GM12873 (cell line): Measurements from ENCODE around the gene AGMO.

ENCODE experiments used
- TF ChIP-seq, protein P1 (sequence below): IDR thresholded peaks from 2 replicates; pipeline ENCODE4 v1.5.1; 2012; ENCODE audit warnings: low read depth, mild to moderate bottlenecking, moderate library complexity, low read length, control low read depth; ENCODE audit not compliant: insufficient read depth; ENCODE audit errors: missing control alignments

AGMO gene

DNA sequence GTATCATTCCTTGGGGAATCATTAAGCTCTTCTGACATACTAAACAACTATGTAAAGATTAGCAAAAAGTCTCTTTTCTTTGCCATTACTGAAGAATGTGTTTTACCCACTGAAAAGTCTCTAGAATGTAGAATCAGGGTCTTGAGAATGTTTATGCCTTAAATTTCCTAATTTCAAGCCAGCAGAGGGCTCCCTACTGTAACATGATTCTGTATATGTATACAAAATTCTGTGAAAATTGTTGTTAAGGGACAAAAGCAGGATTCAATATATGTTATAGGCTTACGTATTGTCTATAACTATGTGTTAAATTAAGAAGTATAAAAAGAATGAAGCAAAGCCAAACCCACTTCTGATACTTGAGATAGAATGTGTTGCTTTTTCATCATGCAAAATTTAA lies 362.3 kb downstream of the AGMO start:
- TF ChIP-seq, protein P1, sequence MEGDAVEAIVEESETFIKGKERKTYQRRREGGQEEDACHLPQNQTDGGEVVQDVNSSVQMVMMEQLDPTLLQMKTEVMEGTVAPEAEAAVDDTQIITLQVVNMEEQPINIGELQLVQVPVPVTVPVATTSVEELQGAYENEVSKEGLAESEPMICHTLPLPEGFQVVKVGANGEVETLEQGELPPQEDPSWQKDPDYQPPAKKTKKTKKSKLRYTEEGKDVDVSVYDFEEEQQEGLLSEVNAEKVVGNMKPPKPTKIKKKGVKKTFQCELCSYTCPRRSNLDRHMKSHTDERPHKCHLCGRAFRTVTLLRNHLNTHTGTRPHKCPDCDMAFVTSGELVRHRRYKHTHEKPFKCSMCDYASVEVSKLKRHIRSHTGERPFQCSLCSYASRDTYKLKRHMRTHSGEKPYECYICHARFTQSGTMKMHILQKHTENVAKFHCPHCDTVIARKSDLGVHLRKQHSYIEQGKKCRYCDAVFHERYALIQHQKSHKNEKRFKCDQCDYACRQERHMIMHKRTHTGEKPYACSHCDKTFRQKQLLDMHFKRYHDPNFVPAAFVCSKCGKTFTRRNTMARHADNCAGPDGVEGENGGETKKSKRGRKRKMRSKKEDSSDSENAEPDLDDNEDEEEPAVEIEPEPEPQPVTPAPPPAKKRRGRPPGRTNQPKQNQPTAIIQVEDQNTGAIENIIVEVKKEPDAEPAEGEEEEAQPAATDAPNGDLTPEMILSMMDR, result no peak

DNA sequence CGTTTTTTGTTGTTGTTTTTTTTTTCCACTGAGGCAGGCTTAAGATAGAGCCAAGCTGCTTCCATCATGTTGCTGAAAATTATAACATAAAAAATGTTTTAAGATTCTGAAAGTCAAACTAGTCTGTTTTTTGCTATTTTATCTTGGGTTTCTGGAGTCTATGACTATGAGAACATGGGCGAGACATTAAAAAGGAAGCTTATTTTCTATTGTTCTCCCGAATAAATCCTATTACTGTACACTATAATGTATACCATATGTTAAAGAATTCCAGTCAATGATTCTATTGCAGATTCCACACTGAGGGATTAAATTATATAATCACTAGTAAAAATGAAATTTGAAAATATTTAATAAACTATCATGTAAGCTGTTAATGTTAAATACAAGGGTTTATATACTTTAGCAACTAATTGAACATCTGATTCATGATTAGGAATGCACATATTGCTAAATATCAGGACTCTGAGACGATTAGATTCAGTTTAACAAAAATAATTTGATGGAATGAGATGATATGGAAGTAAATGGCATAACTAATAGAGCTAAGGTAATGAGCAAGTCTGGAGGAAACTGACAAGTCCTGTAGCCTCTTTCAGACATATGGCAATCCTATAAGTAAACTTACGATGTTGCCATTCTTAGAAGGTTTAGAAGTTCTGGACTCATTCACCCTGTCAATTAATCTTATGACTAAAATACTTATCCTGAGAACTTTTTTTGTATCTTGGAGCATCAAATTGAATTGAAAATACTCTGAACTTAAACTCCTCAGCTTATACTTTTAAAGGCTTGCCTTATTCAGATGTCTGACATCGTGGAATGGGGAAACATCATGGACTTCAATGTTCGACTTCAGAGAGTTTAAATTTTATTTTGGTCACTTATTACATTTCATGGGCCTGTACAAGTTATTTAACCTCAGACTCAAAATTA lies 364.5 kb downstream of the AGMO start:
- TF ChIP-seq, protein P1, result no peak

DNA sequence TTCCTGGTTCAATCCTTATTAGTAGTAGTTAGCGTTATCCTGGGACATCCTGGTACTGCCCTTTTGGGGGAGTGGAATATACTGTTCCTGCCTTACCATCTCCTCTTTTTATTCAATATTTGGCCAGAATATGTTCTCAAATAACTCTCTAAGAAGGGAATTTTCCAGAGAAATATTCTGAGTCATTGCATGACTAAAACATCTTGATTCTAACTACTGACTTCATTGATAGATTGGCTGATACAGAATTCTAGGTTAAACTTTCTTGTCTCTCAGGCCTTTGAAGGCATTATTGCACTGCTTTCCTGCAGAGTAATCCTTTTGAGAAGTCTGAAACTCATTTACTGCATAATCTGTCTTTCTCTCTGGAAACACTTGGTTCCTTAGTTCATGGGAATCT lies 383.8 kb downstream of the AGMO start:
- TF ChIP-seq, protein P1, result no peak

DNA sequence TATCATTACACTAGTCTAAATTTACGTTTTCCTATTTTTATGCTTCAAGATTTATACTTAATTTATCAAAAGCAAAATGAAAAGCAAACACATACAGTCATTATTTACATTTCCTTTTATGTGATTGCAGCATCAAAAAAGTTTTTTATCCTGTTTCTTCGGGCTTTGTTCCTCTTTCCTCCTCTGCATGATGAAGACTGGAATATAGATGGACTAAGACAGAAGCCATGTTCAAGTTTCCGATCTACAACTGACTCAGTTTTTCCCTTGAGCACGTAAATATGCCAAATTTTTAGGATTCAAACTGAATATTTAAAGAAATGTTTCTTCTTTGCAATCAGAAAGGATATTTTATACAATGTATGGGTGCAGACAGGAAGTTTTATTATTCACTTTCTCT lies 385.7 kb downstream of the AGMO start:
- TF ChIP-seq, protein P1, result no peak

DNA sequence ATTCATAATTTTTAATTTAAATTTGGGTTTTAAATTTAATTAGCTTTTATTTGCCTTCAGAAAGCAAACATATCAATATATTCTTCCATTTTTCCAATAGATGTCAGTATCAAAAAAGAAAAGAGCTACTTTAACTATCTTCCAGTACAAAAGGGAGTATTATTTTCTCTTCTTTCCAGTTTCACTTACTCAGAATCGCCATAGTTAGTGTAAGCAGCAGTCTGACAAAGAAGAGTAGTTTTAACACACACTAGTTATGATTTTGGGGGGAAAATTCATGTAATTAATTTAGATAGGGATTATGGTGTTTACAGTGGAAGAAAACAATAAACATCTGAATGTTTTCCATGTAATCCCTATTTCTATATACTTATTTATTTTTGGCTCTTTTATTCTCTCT lies 386.7 kb downstream of the AGMO start:
- TF ChIP-seq, protein P1, result no peak

DNA sequence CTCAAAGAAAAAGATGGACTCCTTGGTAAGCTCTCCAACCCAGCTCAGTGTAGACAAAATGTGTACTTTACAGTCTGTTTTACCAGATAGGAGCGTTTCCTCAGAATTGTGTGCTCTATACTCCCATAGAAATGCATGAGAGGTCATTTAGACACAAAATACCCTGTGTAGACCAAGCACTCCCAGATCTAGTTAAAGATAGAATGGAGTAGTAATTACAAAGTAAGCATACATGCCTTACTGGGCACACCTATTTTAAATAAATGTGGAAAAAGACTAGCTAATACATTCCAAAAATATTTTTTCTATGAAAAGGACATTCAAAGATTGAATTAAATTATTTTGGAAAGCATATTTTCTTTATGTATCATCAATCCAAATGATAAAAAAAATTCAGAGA lies 387.3 kb downstream of the AGMO start:
- TF ChIP-seq, protein P1, result no peak

DNA sequence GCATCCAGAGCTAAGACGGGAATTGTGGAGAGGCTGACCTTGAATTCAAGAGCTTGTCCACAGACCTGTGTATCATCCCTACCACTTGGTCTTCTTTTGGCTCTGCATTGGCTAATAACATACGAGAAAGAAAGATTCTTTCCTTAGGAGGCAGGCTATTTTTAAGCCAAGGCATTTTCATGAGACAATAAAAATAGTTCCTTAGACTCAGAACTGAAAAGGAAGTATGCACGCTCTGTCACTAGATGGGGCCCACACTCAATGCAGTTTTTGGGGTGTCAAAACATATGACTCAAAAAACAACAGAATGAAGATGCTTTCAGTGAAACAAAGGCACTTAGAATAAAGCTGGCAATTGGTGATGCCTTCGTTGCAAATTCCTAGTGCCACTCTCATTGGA lies 393.3 kb downstream of the AGMO start:
- TF ChIP-seq, protein P1, result no peak
